ENCODE data around the gene ACKR3.

Gene ACKR3

GRCh38 chr2:236628256-236628901 is 58.8 kb downstream of the ACKR3 start:
- DNase-seq (ENCODE audit: low read depth in 1 of 2, low spot score in 1 of 2) = no peak

GRCh38 chr2:236628981-236629605 is 59.5 kb downstream of the ACKR3 start:
- no peak for DNase-seq (ENCODE audit: low read depth in 1 of 2, low spot score in 1 of 2)

GRCh38 chr2:236629961-236630872 is 60.6 kb downstream of the ACKR3 start:
- no peak for DNase-seq (ENCODE audit: low read depth in 1 of 2, low spot score in 1 of 2)

GRCh38 chr2:236631281-236631855 is 61.7 kb downstream of the ACKR3 start:
- no peak for DNase-seq (ENCODE audit: low read depth in 1 of 2, low spot score in 1 of 2)

- DNase-seq (ENCODE audit: low read depth in 1 of 2, low spot score in 1 of 2) = no peak
These were observed 62.2 kb downstream of the ACKR3 start for GRCh38 chr2:236631856-236632291.

Data from activated CD4-positive, alpha-beta T cell treated with anti-CD3 and anti-CD28 coated beads, Interleukin-2, amount 50 U/mL, for 24 hours (primary cell).